Body of pancreas (tissue), 4 donors: Measurements from ENCODE around the gene INF2.

Source experiments
- POLR2A ChIP-seq, 3 donors: fragments of 450-650 bp; IDR thresholded peaks; one replicate each; pipeline ENCODE4 v1.6.1; 2016; ENCODE audit warnings: antibody characterized with exemption in 3 of 3, mild to moderate bottlenecking in 2 of 3
- TF ChIP-seq, protein P1 (sequence below), 7 experiments: fragments of 450-650 bp in 4 of 7; fragments of 200-600 bp in 3 of 7; sonication (generic) in 3 of 7; IDR thresholded peaks; one replicate each; pipeline ENCODE4 v1.5.1; 2016 to 2019; ENCODE audit warnings: antibody characterized with exemption in 7 of 7

- no peak for TF ChIP-seq POLR2A (IDR thresholded peaks at IDR 0.05)
- TF ChIP-seq, protein P1, sequence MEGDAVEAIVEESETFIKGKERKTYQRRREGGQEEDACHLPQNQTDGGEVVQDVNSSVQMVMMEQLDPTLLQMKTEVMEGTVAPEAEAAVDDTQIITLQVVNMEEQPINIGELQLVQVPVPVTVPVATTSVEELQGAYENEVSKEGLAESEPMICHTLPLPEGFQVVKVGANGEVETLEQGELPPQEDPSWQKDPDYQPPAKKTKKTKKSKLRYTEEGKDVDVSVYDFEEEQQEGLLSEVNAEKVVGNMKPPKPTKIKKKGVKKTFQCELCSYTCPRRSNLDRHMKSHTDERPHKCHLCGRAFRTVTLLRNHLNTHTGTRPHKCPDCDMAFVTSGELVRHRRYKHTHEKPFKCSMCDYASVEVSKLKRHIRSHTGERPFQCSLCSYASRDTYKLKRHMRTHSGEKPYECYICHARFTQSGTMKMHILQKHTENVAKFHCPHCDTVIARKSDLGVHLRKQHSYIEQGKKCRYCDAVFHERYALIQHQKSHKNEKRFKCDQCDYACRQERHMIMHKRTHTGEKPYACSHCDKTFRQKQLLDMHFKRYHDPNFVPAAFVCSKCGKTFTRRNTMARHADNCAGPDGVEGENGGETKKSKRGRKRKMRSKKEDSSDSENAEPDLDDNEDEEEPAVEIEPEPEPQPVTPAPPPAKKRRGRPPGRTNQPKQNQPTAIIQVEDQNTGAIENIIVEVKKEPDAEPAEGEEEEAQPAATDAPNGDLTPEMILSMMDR (IDR thresholded peaks at IDR 0.05), result no peak
Observed at GRCh38 chr14:104641753-104642539, 47.5 kb upstream of the INF2 start.
